ENCODE data around the gene RNF10.
"Not testable (repeated sequence)": the region's sequence is repeated elsewhere in the genome, so short reads cannot be mapped to it uniquely, and the experiment has no call there.

RNF10 gene

GRCh38 chr12:120529641-120530417 lies 4.3 kb upstream of the RNF10 start:
- DNase-seq = peak; percentile 92

- not testable (repeated sequence) for DNase-seq
Measured at GRCh38 chr12:120530418-120530761, 3.8 kb upstream of the RNF10 start.

GRCh38 chr12:120532701-120533238 lies 1.4 kb upstream of the RNF10 start:
- DNase-seq = no peak

- peak; percentile 76 for DNase-seq
Measured at GRCh38 chr12:120534703-120535655, 823 bp downstream of the RNF10 start.

GRCh38 chr12:120536064-120536791 lies 2.1 kb downstream of the RNF10 start:
- no peak for DNase-seq

- DNase-seq = no peak
Measured at GRCh38 chr12:120537856-120538220, 3.7 kb downstream of the RNF10 start.

- no peak for DNase-seq
Measured at GRCh38 chr12:120538281-120539156, 4.4 kb downstream of the RNF10 start.

- DNase-seq = peak; percentile 11
Measured at GRCh38 chr12:120539303-120539702, 5.1 kb downstream of the RNF10 start.

GRCh38 chr12:120540445-120540844 lies 6.3 kb downstream of the RNF10 start:
- no peak for DNase-seq

- DNase-seq = no peak
Measured at GRCh38 chr12:120542166-120542565, 8.0 kb downstream of the RNF10 start.

GRCh38 chr12:120544691-120545090 lies 10.5 kb downstream of the RNF10 start:
- no peak for DNase-seq

GRCh38 chr12:120546050-120546386 lies 11.9 kb downstream of the RNF10 start:
- peak; percentile 87 for DNase-seq

GRCh38 chr12:120554678-120555077 lies 20.5 kb downstream of the RNF10 start:
- DNase-seq = no peak

GRCh38 chr12:120557589-120557988 lies 23.4 kb downstream of the RNF10 start:
- no peak for DNase-seq

- DNase-seq = no peak
Measured at GRCh38 chr12:120562906-120563305, 28.8 kb downstream of the RNF10 start.

GRCh38 chr12:120563495-120563894 lies 29.3 kb downstream of the RNF10 start:
- DNase-seq = no peak

- DNase-seq = no peak
Measured at GRCh38 chr12:120571299-120571698, 37.1 kb downstream of the RNF10 start.

- no peak for DNase-seq
Measured at GRCh38 chr12:120573560-120573959, 39.4 kb downstream of the RNF10 start.

GRCh38 chr12:120574106-120574505 lies 40.0 kb downstream of the RNF10 start:
- no peak for DNase-seq

- no peak for DNase-seq
Measured at GRCh38 chr12:120579179-120579578, 45.0 kb downstream of the RNF10 start.

- peak; percentile 100 for DNase-seq
Measured at GRCh38 chr12:120580787-120581723, 46.9 kb downstream of the RNF10 start, which contains the start of gene POP5. POP5 (minus strand) TSS chr12:120581402; CDS start chr12:120581362, 40 bp downstream.
